HAP-1 (cell line): Measurements from ENCODE around the gene AHCTF1.
A peak's percentile ranks its signal among the peaks of the same experiment; 100 is the strongest.
"Not testable (repeated sequence)": the region's sequence is repeated elsewhere in the genome, so short reads cannot be mapped to it uniquely, and the experiment has no call there.

Experiments used
- DNase-seq, 2 experiments: peaks; one replicate each; pipeline ENCODE4 v3.0.0-alpha.2; 2016 to 2020; ENCODE audit warnings: low spot score in 2 of 2
- H3K27me3 ChIP-seq: fragments of 250-450 bp; sonication (Bioruptor Pico); 2 replicates; pipeline ENCODE4 v1.5.1; 2020; ENCODE audit warnings: low read depth, mild to moderate bottlenecking, moderate library complexity
- H3K36me3 ChIP-seq: fragments of 250-450 bp; sonication (Bioruptor Pico); replicated peaks from 2 replicates; pipeline ENCODE4 v1.5.1; 2020; ENCODE audit warnings: mild to moderate bottlenecking
- H3K4me1 ChIP-seq: fragments of 250-450 bp; sonication (Bioruptor Pico); 2 replicates; pipeline ENCODE4 v1.5.1; 2020; ENCODE audit warnings: mild to moderate bottlenecking
- H3K4me3 ChIP-seq: fragments of 250-450 bp; sonication (Bioruptor Pico); 2 replicates; pipeline ENCODE4 v1.5.1; 2020; ENCODE audit warnings: mild to moderate bottlenecking, moderate library complexity
- H3K9me3 ChIP-seq: fragments of 250-450 bp; sonication (Bioruptor Pico); 2 replicates; pipeline ENCODE4 v1.5.1; 2020; ENCODE audit warnings: mild to moderate bottlenecking, moderate library complexity
- in situ Hi-C: fragments of 300-500 bp; cut with MboI; formaldehyde crosslinking; loops from 3 replicates; pipeline ENCODE4 v1.14.3; 2020; ENCODE audit warnings: low sequenced_read_pairs, inconsistent platforms, mixed read lengths

The AHCTF1 gene

GRCh38 chr1:246838118-246838456, 93.7 kb downstream of the AHCTF1 start:
- Histone ChIP-seq H3K9me3 (no peaks in the 10 kb centered on the region), H3K27me3 (no peaks in the 10 kb centered on the region), H3K4me3 (no peak overlapping the region), H3K4me1 (no peaks in the 10 kb centered on the region), H3K36me3 (peaks cover 26% of the 10 kb centered on the region)
- DNase-seq, result no peak
- in situ Hi-C loops, result no loop called here

GRCh38 chr1:246837418-246838117, 94.2 kb downstream of the AHCTF1 start:
- H3K9me3 ChIP-seq, result no peaks in the 10 kb centered on the region
- peaks cover 21% of the 10 kb centered on the region for H3K36me3 ChIP-seq
- no peak overlapping the region for H3K4me3 ChIP-seq
- H3K4me1 ChIP-seq, result no peaks in the 10 kb centered on the region
- H3K27me3 ChIP-seq, result no peaks in the 10 kb centered on the region
- DNase-seq, result no peak
- in situ Hi-C loops, result no loop called here

GRCh38 chr1:246836209-246836966, 95.4 kb downstream of the AHCTF1 start:
- in situ Hi-C loops, result no loop called here
- Histone ChIP-seq H3K27me3 (no peaks in the 10 kb centered on the region), H3K36me3 (peaks cover 12% of the 10 kb centered on the region), H3K4me1 (no peaks in the 10 kb centered on the region), H3K9me3 (no peaks in the 10 kb centered on the region), H3K4me3 (no peak overlapping the region)
- no peak for DNase-seq

- no peak for DNase-seq
- H3K4me1 ChIP-seq, result peaks cover 8% of the 10 kb centered on the region
- no peaks in the 10 kb centered on the region for H3K27me3 ChIP-seq
- H3K36me3 ChIP-seq, result no peaks in the 10 kb centered on the region
- in situ Hi-C loops, result no loop called here
- H3K9me3 ChIP-seq, result no peaks in the 10 kb centered on the region; the same call in 1 of the 2 replicates
- no peak overlapping the region for H3K4me3 ChIP-seq
These were observed 100.2 kb downstream of the AHCTF1 start for GRCh38 chr1:246831543-246831942.

- no peaks in the 10 kb centered on the region for H3K36me3 ChIP-seq
- DNase-seq, result no peak
- H3K9me3 ChIP-seq, result no peaks in the 10 kb centered on the region; the same call in 1 of the 2 replicates
- in situ Hi-C loops, result no loop called here
- H3K27me3 ChIP-seq, result no peaks in the 10 kb centered on the region
- no peak overlapping the region for H3K4me3 ChIP-seq
- peaks cover 8% of the 10 kb centered on the region for H3K4me1 ChIP-seq
These were observed 102.9 kb downstream of the AHCTF1 start for GRCh38 chr1:246828818-246829217.

GRCh38 chr1:246827396-246827795, 104.4 kb downstream of the AHCTF1 start:
- Histone ChIP-seq H3K27me3 (no peaks in the 10 kb centered on the region), H3K4me3 (no peak overlapping the region), H3K36me3 (no peaks in the 10 kb centered on the region), H3K9me3 (no peaks in the 10 kb centered on the region; the same call in 1 of the 2 replicates), H3K4me1 (peaks cover 8% of the 10 kb centered on the region)
- in situ Hi-C loops, result no loop called here
- DNase-seq, result peak; percentile 13 to 30

- Histone ChIP-seq H3K27me3 (no peaks in the 10 kb centered on the region), H3K4me3 (no peak overlapping the region), H3K4me1 (peaks cover 8% of the 10 kb centered on the region), H3K36me3 (no peaks in the 10 kb centered on the region), H3K9me3 (no peaks in the 10 kb centered on the region; the same call in 1 of the 2 replicates)
- DNase-seq, result no peak
- in situ Hi-C loops, result no loop called here
These were observed 106.1 kb downstream of the AHCTF1 start for GRCh38 chr1:246825557-246826175.

- no peak overlapping the region for H3K4me3 ChIP-seq
- in situ Hi-C loops, result no loop called here
- no peaks in the 10 kb centered on the region; the same call in 1 of the 2 replicates for H3K9me3 ChIP-seq
- H3K27me3 ChIP-seq, result peaks cover 3% of the 10 kb centered on the region; the same call in 1 of the 2 replicates
- peaks cover 8% of the 10 kb centered on the region for H3K4me1 ChIP-seq
- H3K36me3 ChIP-seq, result no peaks in the 10 kb centered on the region
- no peak for DNase-seq
These were observed 107.2 kb downstream of the AHCTF1 start for GRCh38 chr1:246824541-246824940.

GRCh38 chr1:246822154-246822553, 109.6 kb downstream of the AHCTF1 start:
- H3K4me1 ChIP-seq, in situ Hi-C loops, H3K27me3 ChIP-seq, DNase-seq, H3K36me3 ChIP-seq, H3K9me3 ChIP-seq, H3K4me3 ChIP-seq: not testable (repeated sequence)

GRCh38 chr1:246820666-246821065, 111.1 kb downstream of the AHCTF1 start:
- no peaks in the 10 kb centered on the region for H3K4me1 ChIP-seq
- no peaks in the 10 kb centered on the region for H3K36me3 ChIP-seq
- in situ Hi-C loops, result no loop called here
- no peak overlapping the region for H3K4me3 ChIP-seq
- H3K27me3 ChIP-seq, result peaks cover 3% of the 10 kb centered on the region; the same call in 1 of the 2 replicates
- DNase-seq, result no peak
- no peaks in the 10 kb centered on the region for H3K9me3 ChIP-seq

- H3K27me3 ChIP-seq, H3K4me1 ChIP-seq, H3K36me3 ChIP-seq, H3K4me3 ChIP-seq, in situ Hi-C loops, H3K9me3 ChIP-seq: not testable (repeated sequence)
- DNase-seq, result peak; percentile 31 to 42
These were observed 114.0 kb downstream of the AHCTF1 start for GRCh38 chr1:246817778-246818177.

- H3K36me3 ChIP-seq, result no peaks in the 10 kb centered on the region
- no peaks in the 10 kb centered on the region for H3K9me3 ChIP-seq
- H3K4me1 ChIP-seq, result no peaks in the 10 kb centered on the region
- H3K27me3 ChIP-seq, result peaks cover 3% of the 10 kb centered on the region; the same call in 1 of the 2 replicates
- in situ Hi-C loops, result no loop called here
- no peak overlapping the region for H3K4me3 ChIP-seq
- DNase-seq, result no peak
These were observed 116.0 kb downstream of the AHCTF1 start for GRCh38 chr1:246815693-246816270.

- Histone ChIP-seq H3K27me3 (peaks cover under 1% of the 10 kb centered on the region; the same call in 1 of the 2 replicates), H3K9me3 (no peaks in the 10 kb centered on the region), H3K4me3 (no peak overlapping the region), H3K4me1 (no peaks in the 10 kb centered on the region), H3K36me3 (no peaks in the 10 kb centered on the region)
- in situ Hi-C loops, result no loop called here
- DNase-seq, result no peak
These were observed 116.9 kb downstream of the AHCTF1 start for GRCh38 chr1:246814890-246815289.

GRCh38 chr1:246813325-246813724, 118.4 kb downstream of the AHCTF1 start:
- H3K9me3 ChIP-seq, H3K27me3 ChIP-seq, H3K36me3 ChIP-seq, H3K4me3 ChIP-seq, in situ Hi-C loops, DNase-seq, H3K4me1 ChIP-seq: not testable (repeated sequence)
